Measurements from ENCODE around the gene PLAC9. TPM values are rescaled to one million over a fixed set of nuclear protein-coding genes. Genes with fewer than 3 reads are reported as not detected.

The PLAC9 gene
- total and polyA plus RNA-seq, 12 donors = 1.8 to 67.6 (median 24.0) TPM

DNA sequence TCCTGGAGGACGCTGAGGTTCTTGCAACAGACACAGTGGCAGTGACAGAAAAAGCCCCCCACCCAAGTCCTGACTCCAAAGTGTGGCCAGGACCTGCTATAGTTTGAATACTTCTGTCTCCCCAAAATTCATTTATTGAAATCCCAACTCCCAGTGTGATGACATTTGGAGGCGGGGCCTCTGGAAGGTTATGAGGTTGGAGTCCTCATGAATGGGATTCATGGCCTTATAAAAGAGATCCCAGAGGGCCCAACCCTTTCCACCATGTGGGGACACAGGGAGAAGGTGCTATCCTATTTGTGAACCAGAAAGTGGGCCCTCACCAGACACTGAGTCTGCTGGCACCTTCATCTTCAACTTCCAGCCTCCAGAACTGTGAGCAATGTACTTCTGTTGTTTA is 54.5 kb downstream of the PLAC9 start:
- WGBS, 4 donors = 82 to 100% (median 95%) methylated on average over 2 of the region's 2 CpGs
- H3K4me1 ChIP-seq (replicated peaks in 1 of 2) = peaks cover 0 to 7% of the 10 kb centered on the region in 2 donors
- no peak for TF ChIP-seq POLR2A (IDR thresholded peaks at IDR 0.05)
- TF ChIP-seq, protein P1, sequence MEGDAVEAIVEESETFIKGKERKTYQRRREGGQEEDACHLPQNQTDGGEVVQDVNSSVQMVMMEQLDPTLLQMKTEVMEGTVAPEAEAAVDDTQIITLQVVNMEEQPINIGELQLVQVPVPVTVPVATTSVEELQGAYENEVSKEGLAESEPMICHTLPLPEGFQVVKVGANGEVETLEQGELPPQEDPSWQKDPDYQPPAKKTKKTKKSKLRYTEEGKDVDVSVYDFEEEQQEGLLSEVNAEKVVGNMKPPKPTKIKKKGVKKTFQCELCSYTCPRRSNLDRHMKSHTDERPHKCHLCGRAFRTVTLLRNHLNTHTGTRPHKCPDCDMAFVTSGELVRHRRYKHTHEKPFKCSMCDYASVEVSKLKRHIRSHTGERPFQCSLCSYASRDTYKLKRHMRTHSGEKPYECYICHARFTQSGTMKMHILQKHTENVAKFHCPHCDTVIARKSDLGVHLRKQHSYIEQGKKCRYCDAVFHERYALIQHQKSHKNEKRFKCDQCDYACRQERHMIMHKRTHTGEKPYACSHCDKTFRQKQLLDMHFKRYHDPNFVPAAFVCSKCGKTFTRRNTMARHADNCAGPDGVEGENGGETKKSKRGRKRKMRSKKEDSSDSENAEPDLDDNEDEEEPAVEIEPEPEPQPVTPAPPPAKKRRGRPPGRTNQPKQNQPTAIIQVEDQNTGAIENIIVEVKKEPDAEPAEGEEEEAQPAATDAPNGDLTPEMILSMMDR (IDR thresholded peaks at IDR 0.05) = no peak
- H3K36me3 ChIP-seq (replicated peaks in 1 of 2) = no peaks in the 10 kb centered on the region
- DNase-seq = no peak
- no peak overlapping the region for H3K27ac ChIP-seq
- H3K9me3 ChIP-seq (replicated peaks in 1 of 3) = no peaks in the 10 kb centered on the region
- H3K27me3 ChIP-seq = no peaks in the 10 kb centered on the region
- intact Hi-C loops (cut with DNase I) = no loop called here
- no peak overlapping the region for H3K4me3 ChIP-seq

DNA sequence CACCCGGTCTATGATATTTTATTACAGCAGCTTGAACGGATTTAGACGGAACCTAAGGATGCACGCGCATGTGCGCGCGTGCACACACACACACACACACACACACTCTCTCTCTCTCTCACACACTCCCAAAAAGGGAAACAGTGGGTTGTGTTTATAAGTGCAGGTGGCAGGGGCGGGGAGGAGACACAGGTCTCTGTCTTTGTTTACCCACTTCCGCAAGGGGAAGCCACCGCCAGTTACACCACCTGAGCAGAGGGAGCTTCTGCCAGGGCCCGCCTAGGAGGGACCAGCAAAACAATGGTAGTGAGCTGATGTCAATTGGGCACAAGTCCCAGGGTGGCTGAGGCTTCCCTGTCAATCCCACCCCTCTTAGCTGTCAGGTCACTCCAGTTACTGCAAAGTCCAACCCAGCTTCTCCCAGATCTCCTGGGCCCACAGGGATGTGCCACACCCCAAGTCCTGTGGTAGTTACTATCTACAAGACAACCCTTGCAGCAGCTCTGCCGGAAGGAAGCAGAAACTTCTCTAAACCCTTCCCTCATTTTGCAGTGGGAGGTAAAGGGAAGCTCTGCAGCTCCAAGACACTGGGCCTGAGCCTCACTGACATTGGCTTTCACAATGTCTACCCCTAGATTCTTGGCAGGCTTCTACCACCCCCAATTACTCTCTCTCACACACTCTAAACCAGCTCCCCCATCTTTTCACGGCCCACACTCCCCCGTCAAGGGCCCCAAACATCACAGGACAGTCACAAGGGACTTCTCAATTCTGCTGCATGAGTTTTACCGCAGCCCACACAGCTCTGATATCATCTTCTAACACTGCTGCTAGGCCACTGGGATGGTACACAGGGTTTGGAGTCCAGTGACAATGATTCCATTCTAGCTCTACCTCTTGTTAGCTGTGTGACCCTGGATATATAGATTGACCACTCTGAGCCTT is 55.2 kb downstream of the PLAC9 start:
- Histone ChIP-seq H3K4me1 (replicated peaks in 1 of 2) (peaks cover 0 to 7% of the 10 kb centered on the region in 2 donors), H3K36me3 (replicated peaks in 1 of 2) (no peaks in the 10 kb centered on the region), H3K4me3 (no peak overlapping the region), H3K9me3 (replicated peaks in 1 of 3) (no peaks in the 10 kb centered on the region), H3K27me3 (no peaks in the 10 kb centered on the region), H3K27ac (peak overlapping the region in 1 of 5 donors; percentile 25)
- 71 to 92% (median 76%) methylated on average over 15 to 16 of the region's 16 CpGs for WGBS, 4 donors
- TF ChIP-seq POLR2A (IDR thresholded peaks at IDR 0.05) = no peak
- TF ChIP-seq, protein P1 (IDR thresholded peaks at IDR 0.05) = no peak
- DNase-seq = no peak
- intact Hi-C loops (cut with DNase I) = no loop called here

DNA sequence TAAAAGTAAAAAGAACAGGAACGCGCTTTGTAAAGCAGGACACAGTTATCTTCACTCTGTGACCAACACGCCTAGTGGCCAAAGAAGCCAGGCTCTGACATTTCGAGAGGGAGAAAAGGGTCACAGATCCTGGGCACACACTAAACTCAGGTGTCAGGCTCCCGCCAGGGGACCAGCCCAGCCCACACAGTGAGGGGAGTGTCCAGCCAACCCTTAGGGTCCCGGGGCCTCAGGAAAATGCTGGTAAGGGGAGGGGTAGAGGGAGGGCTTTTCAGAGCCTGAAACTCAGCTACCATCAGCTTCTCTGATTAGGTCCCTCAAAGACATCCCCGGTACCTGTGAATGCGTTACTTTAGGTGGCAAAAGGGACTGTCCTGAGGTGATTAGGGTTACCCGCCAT is 56.2 kb downstream of the PLAC9 start:
- no peak for DNase-seq
- peaks cover 0 to 11% of the 10 kb centered on the region in 2 donors for H3K4me1 ChIP-seq (replicated peaks in 1 of 2)

DNA sequence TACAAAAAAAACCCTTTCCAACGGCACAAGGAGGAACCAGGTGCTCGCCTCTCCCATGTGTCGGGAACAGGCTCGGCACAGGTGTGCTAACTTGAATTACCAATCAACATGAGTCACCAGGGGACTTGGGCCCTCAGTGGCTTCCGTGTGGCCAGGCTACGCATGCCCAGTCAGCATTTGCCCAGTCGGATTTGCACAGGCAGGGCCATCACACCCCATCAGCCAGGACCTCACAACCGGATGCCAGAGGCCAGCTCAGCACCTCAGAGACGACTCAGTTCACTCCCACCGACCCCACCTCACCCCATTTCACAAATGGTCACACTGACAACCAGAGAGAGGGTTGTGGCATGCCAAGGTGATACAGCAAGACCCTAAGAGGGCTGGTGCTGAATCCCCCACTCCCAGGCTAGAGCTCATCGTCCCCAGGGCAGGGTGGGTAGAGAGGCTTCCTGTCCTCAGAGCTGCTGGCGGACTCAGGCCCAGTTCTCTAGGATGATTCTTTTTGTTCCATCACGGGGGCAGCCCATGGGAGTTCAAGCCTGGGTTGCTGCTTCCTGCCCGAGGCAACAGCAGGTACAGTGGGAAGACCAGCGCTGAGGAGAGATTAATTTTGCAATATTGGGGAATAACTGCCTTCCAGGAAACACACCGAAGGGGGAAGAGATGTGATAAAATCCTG is 59.2 kb downstream of the PLAC9 start:
- no peak overlapping the region for H3K4me3 ChIP-seq
- no peak overlapping the region for H3K27ac ChIP-seq
- TF ChIP-seq, protein P1 (IDR thresholded peaks at IDR 0.05) = no peak
- no peak for TF ChIP-seq POLR2A (IDR thresholded peaks at IDR 0.05)
- DNase-seq = peak in 1 of 7 donors; percentile 46
- no peaks in the 10 kb centered on the region for H3K36me3 ChIP-seq (replicated peaks in 1 of 2)
- H3K27me3 ChIP-seq = no peaks in the 10 kb centered on the region
- peaks cover 0 to 17% of the 10 kb centered on the region in 2 donors for H3K4me1 ChIP-seq (replicated peaks in 1 of 2)
- intact Hi-C loops (cut with DNase I) = no loop called here
- H3K9me3 ChIP-seq (replicated peaks in 1 of 3) = no peaks in the 10 kb centered on the region
- WGBS, 4 donors = 78 to 89% (median 81%) methylated on average over 11 to 16 of the region's 16 CpGs

More for the DNA sequence above, 56.2 kb downstream of the PLAC9 start:
- no peak overlapping the region for H3K4me3 ChIP-seq
- no peaks in the 10 kb centered on the region for H3K36me3 ChIP-seq (replicated peaks in 1 of 2)
- 92 to 98% (median 96%) methylated on average over 7 to 9 of the region's 9 CpGs for WGBS, 4 donors
- TF ChIP-seq, protein P1 (IDR thresholded peaks at IDR 0.05) = no peak
- no peak for TF ChIP-seq POLR2A (IDR thresholded peaks at IDR 0.05)
- H3K9me3 ChIP-seq (replicated peaks in 1 of 3) = no peaks in the 10 kb centered on the region
- H3K27me3 ChIP-seq = no peaks in the 10 kb centered on the region
- H3K27ac ChIP-seq = no peak overlapping the region
- intact Hi-C loops (cut with DNase I) = no loop called here
